ENCODE results near the gene PEX11G.

The PEX11G gene

DNA sequence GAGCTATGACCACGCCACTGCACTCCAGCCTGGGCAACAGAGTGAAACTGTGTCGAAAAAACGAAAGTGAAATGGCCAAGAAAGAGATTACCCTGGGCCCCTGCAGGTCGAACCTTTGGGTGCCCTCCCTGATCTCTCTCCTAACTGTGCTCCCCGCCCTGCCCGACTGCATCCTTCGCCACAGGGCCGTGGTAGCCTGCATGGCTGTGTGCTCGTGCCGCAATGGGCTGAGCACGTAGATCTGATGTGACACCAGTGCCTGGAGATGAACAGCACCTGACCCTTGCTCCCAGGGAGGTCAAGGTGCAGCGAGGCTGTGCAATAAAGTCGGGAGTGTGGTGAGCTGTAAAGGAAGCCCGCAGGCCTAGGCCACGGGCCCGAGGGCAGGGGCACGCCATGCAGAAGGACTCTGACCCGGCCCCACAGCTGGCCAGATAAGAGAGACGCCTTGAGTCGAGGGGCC, 60.2 kb downstream of the PEX11G start:
- DNase-seq: no peak

DNA sequence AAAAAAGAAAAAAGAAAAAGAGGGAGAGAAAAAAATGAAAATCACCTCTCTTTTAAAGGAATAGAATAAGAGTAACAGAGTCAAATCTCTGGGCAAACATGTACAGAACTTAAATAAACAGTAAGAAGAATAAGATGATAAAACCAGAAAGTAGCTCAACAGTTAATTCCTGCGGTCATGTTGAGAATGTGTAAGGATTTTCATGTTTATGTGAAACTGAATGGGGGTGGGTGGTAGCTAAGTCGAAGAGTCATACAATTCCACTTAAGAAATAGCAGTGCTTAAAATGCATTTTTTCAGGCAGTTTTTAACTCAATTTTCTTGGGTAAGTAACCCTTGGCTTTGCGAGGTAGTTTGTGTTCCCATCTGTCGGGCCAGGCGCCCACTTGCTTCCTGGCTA, 60.9 kb downstream of the PEX11G start:
- no peak for DNase-seq

DNA sequence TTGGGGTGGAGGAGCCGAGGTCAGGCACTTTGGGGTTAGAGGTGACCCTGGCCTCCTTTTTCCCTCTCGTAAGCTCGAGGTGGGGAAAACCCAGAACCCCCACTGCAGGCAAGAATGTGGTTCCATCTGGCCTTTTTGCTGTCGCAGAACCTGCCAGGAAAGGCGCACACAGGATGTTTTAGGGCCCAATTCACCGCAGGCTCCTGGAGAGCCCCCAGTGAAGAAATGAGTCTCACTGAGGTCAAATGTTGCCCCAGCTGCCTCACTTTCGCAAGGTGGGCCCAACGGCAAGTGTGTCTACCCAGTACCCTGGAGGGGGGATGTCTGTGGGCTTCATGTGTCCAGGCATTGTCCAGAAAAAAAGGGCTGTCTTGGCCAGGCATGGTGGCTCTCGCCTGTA, 61.8 kb downstream of the PEX11G start:
- peak; percentile 30 for DNase-seq
